ENCODE results near the gene ACADS. TPM values are rescaled to one million over a fixed set of nuclear protein-coding genes. Genes with fewer than 3 reads are reported as not detected.

Gene ACADS
- total RNA-seq, 1 experiment from 2014 or later = 11.0 TPM

DNA sequence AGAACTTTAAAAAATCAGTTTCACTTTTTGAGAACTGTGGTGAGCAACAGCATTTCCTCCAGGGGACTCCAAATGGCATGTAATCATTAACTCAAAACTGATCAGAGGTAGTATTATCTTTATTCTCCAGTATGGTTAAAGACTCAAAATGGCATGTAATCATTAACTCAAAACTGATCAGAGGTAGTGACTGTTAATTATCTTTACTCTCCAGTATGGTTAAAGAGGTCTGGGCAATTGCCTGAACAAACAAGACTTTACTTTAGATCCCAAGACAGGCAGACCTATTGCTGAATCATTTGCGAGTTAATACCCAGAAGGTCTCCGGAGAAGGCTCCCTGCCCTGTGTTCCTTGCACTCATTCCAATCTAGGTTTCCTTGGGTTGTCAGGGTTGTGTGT lies 6.6 kb upstream of the ACADS start (continued):
- TF ChIP-seq ZNF416 (CRISPR knock-in tag; IDR thresholded peaks at IDR 0.05) = no peak
- no peak for TF ChIP-seq NR3C1 (CRISPR knock-in tag; conservative IDR thresholded peaks at IDR 0.05; ENCODE audit: low read depth)

DNA sequence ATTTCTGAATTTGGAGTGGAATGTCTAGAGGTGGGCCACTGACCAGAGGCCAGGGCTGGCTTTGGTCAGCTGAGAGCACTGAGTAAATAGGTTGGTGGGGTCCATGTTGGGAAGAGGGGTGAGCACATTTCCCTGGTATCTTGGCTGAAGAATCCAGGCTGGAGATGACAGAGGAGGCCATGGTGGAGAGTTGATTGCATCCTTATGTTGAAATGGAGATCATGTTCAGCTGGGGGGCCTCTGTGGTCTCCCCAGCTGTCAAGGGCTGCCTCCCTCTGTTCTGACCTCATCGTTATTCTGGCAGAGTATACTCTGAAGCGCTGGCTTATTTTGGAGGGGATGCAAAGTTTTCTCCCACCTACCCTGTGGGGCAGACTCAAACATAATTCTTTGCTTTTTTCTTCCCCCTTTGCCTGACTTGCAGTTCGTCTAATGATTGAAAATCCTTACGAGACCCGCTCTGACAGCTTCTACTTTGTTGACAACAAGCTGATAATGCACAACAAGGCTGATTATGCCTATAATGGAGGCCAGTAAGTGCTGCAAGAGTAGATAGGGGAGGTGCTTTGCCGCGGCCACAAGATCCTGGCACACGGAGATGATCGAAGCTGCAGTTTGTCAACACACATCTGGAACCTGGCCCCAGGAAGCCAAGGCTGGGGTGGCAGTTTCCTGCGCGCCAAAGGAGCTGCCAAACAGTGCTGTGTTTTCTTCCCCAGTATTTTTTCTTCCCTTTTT lies 6.0 kb upstream of the ACADS start:
- CTCF ChIA-PET = interaction anchor here (0.7 to 1.1 kb wide), 2 partner anchors 70 to 71 kb away, joined by 3 to 4 read pairs; no protein-coding TSS in a partner anchor
- Mint-ChIP-seq H3K36me3 (peaks cover 78% of the 10 kb centered on the region), H3K27ac (no peak overlapping the region), H3K9me3 (no peaks in the 10 kb centered on the region), H3K4me1 (peaks cover 4% of the 10 kb centered on the region), H3K27me3 (ENCODE audit: low read depth) (no peaks in the 10 kb centered on the region), H3K4me3 (no peak overlapping the region)
- no peak for DNase-seq (ENCODE audit: low spot score)
- no peak for ATAC-seq
- TF ChIP-seq, protein P1, sequence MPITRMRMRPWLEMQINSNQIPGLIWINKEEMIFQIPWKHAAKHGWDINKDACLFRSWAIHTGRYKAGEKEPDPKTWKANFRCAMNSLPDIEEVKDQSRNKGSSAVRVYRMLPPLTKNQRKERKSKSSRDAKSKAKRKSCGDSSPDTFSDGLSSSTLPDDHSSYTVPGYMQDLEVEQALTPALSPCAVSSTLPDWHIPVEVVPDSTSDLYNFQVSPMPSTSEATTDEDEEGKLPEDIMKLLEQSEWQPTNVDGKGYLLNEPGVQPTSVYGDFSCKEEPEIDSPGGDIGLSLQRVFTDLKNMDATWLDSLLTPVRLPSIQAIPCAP (CRISPR knock-in tag; IDR thresholded peaks at IDR 0.05) = no peak
- TF ChIP-seq ZNF396 (CRISPR knock-in tag; IDR thresholded peaks at IDR 0.05; ENCODE audit: borderline replicate concordance) = no peak
- TF ChIP-seq, protein P2, sequence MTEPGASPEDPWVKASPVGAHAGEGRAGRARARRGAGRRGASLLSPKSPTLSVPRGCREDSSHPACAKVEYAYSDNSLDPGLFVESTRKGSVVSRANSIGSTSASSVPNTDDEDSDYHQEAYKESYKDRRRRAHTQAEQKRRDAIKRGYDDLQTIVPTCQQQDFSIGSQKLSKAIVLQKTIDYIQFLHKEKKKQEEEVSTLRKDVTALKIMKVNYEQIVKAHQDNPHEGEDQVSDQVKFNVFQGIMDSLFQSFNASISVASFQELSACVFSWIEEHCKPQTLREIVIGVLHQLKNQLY (CRISPR knock-in tag; IDR thresholded peaks at IDR 0.05) = no peak
- TF ChIP-seq MXD4 (CRISPR knock-in tag; IDR thresholded peaks at IDR 0.05; ENCODE audit: borderline replicate concordance) = no peak
- no peak for TF ChIP-seq EMX1 (CRISPR knock-in tag; IDR thresholded peaks at IDR 0.05)
- no peak for TF ChIP-seq KAT7 (CRISPR knock-in tag; IDR thresholded peaks at IDR 0.05; ENCODE audit: borderline replicate concordance)
- TF ChIP-seq, protein P3, sequence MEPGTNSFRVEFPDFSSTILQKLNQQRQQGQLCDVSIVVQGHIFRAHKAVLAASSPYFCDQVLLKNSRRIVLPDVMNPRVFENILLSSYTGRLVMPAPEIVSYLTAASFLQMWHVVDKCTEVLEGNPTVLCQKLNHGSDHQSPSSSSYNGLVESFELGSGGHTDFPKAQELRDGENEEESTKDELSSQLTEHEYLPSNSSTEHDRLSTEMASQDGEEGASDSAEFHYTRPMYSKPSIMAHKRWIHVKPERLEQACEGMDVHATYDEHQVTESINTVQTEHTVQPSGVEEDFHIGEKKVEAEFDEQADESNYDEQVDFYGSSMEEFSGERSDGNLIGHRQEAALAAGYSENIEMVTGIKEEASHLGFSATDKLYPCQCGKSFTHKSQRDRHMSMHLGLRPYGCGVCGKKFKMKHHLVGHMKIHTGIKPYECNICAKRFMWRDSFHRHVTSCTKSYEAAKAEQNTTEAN (CRISPR knock-in tag; IDR thresholded peaks at IDR 0.05) = no peak
- no peak for TF ChIP-seq JUN (CRISPR knock-in tag; IDR thresholded peaks at IDR 0.05)
- TF ChIP-seq JAZF1 (CRISPR knock-in tag; IDR thresholded peaks at IDR 0.05) = no peak
- TF ChIP-seq, protein P4, sequence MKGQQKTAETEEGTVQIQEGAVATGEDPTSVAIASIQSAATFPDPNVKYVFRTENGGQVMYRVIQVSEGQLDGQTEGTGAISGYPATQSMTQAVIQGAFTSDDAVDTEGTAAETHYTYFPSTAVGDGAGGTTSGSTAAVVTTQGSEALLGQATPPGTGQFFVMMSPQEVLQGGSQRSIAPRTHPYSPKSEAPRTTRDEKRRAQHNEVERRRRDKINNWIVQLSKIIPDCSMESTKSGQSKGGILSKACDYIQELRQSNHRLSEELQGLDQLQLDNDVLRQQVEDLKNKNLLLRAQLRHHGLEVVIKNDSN (CRISPR knock-in tag; IDR thresholded peaks at IDR 0.05) = no peak
- POLR2A ChIA-PET = no interaction called here

DNA sequence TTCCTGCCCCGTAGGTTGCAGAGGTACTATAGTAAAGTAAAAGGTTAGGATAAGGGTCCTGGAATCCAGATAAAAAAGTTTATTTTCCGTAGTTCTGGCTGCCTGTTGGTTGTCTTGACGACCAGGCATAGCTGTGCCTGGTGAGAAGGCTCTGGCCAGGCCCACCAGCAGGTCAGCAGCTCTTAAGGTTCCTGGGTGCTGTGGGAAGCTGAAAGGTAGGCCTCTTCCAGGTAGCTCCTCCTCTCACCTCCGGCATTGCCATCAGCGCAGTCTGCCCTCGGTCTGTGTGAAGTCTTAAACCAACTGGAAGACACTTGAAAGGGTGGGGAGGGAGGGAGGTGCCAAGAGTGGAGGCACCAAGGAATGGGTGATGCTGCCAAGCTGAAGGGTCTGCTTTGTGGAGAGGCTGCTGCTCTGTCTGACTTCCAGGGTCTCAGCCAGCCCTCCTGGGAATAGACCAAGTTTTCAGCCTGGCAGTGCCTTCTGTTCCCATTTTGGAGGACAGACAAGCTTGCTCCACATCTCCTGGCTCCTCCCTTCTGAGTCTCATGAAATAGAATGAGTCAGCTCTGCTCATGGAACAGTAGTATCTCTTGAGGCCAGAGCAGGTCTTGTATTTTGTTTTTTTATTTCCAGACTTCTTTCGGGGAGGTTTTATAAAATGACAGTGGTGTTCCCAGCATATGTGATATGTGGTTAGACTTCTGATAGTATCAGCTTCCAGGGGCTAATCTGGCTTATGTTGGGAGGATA lies 5.2 kb upstream of the ACADS start:
- ChIA-PET POLR2A (no interaction called here), CTCF (interaction anchor here (0.7 to 1.1 kb wide), 2 partner anchors 71 to 72 kb away, joined by 3 to 4 read pairs; no protein-coding TSS in a partner anchor)
- Mint-ChIP-seq H3K4me1 (peaks cover 8% of the 10 kb centered on the region), H3K27ac (no peak overlapping the region), H3K27me3 (ENCODE audit: low read depth) (no peaks in the 10 kb centered on the region), H3K9me3 (no peaks in the 10 kb centered on the region), H3K36me3 (peaks cover 73% of the 10 kb centered on the region), H3K4me3 (no peak overlapping the region)
- no peak for ATAC-seq
- DNase-seq (ENCODE audit: low spot score) = no peak
- TF ChIP-seq ZNF396 (CRISPR knock-in tag; IDR thresholded peaks at IDR 0.05; ENCODE audit: borderline replicate concordance) (no peak), ESRRA (CRISPR knock-in tag; IDR thresholded peaks at IDR 0.05; ENCODE audit: borderline replicate concordance) (no peak), CREM (CRISPR knock-in tag; IDR thresholded peaks at IDR 0.05) (no peak), NR3C1 (CRISPR knock-in tag; conservative IDR thresholded peaks at IDR 0.05; ENCODE audit: low read depth) (no peak), TCF7 (CRISPR knock-in tag; IDR thresholded peaks at IDR 0.05; ENCODE audit: low read depth) (no peak), SMAD3 (CRISPR knock-in tag; IDR thresholded peaks at IDR 0.05; ENCODE audit: borderline replicate concordance) (no peak), ZNF219 (CRISPR knock-in tag; IDR thresholded peaks at IDR 0.05; ENCODE audit: borderline replicate concordance) (no peak), MYBL2 (CRISPR knock-in tag; IDR thresholded peaks at IDR 0.05) (no peak), GRHL2 (CRISPR knock-in tag; IDR thresholded peaks at IDR 0.05; ENCODE audit: insufficient replicate concordance, severe bottlenecking) (no peak), KAT7 (CRISPR knock-in tag; IDR thresholded peaks at IDR 0.05; ENCODE audit: borderline replicate concordance) (no peak), ZNF121 (CRISPR knock-in tag; IDR thresholded peaks at IDR 0.05) (no peak)
- TF ChIP-seq, protein P5, sequence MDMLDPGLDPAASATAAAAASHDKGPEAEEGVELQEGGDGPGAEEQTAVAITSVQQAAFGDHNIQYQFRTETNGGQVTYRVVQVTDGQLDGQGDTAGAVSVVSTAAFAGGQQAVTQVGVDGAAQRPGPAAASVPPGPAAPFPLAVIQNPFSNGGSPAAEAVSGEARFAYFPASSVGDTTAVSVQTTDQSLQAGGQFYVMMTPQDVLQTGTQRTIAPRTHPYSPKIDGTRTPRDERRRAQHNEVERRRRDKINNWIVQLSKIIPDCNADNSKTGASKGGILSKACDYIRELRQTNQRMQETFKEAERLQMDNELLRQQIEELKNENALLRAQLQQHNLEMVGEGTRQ (CRISPR knock-in tag; IDR thresholded peaks at IDR 0.05) = no peak
- TF ChIP-seq, protein P6, sequence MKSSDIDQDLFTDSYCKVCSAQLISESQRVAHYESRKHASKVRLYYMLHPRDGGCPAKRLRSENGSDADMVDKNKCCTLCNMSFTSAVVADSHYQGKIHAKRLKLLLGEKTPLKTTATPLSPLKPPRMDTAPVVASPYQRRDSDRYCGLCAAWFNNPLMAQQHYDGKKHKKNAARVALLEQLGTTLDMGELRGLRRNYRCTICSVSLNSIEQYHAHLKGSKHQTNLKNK (CRISPR knock-in tag; IDR thresholded peaks at IDR 0.05) = no peak
- TF ChIP-seq, protein P4 (CRISPR knock-in tag; IDR thresholded peaks at IDR 0.05) = no peak
- TF ChIP-seq, protein P7, sequence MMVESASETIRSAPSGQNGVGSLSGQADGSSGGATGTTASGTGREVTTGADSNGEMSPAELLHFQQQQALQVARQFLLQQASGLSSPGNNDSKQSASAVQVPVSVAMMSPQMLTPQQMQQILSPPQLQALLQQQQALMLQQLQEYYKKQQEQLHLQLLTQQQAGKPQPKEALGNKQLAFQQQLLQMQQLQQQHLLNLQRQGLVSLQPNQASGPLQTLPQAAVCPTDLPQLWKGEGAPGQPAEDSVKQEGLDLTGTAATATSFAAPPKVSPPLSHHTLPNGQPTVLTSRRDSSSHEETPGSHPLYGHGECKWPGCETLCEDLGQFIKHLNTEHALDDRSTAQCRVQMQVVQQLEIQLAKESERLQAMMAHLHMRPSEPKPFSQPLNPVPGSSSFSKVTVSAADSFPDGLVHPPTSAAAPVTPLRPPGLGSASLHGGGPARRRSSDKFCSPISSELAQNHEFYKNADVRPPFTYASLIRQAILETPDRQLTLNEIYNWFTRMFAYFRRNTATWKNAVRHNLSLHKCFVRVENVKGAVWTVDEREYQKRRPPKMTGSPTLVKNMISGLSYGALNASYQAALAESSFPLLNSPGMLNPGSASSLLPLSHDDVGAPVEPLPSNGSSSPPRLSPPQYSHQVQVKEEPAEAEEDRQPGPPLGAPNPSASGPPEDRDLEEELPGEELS (CRISPR knock-in tag; IDR thresholded peaks at IDR 0.05) = no peak

All from WTC11 (cell line).